ENCODE results near the gene ANP32D.

- no peak for TF ChIP-seq CTCF (IDR thresholded peaks at IDR 0.05)
- no peak for TF ChIP-seq POLR2A (IDR thresholded peaks at IDR 0.05)
These were observed 10.6 kb downstream of the ANP32D start for GRCh38 chr12:48482930-48483329.
